ENCODE results near the gene ENDOU.

ENDOU gene

GRCh38 chr12:47747596-47748506 is 22.6 kb upstream of the ENDOU start:
- no peak for TF ChIP-seq PATZ1 (CRISPR knock-in tag; IDR thresholded peaks at IDR 0.05; ENCODE audit: borderline replicate concordance)
- no peak for TF ChIP-seq CSRNP3 (CRISPR knock-in tag; IDR thresholded peaks at IDR 0.05)
- TF ChIP-seq TCF4 (CRISPR knock-in tag; IDR thresholded peaks at IDR 0.05; ENCODE audit: borderline replicate concordance): no peak
- no peak for TF ChIP-seq OSR1 (CRISPR knock-in tag; IDR thresholded peaks at IDR 0.05)
- no peak for TF ChIP-seq RARB (CRISPR knock-in tag; IDR thresholded peaks at IDR 0.05)
- TF ChIP-seq ZNF70 (CRISPR knock-in tag; IDR thresholded peaks at IDR 0.05): no peak
- TF ChIP-seq TSHZ2 (CRISPR knock-in tag; IDR thresholded peaks at IDR 0.05): no peak
- no peak; the same call in 2 of the 3 replicates for ATAC-seq

GRCh38 chr12:47747126-47747525 is 21.8 kb upstream of the ENDOU start:
- no peak for ATAC-seq
- no peak for TF ChIP-seq CREB5 (CRISPR knock-in tag; IDR thresholded peaks at IDR 0.05; ENCODE audit: low read depth)
- no peak for TF ChIP-seq TOX (CRISPR knock-in tag; IDR thresholded peaks at IDR 0.05; ENCODE audit: borderline replicate concordance)
- no peak for TF ChIP-seq ZFP3 (CRISPR knock-in tag; IDR thresholded peaks at IDR 0.05)
- no peak for TF ChIP-seq TCF4 (CRISPR knock-in tag; IDR thresholded peaks at IDR 0.05; ENCODE audit: borderline replicate concordance)
- no peak for TF ChIP-seq CSDC2 (CRISPR knock-in tag; IDR thresholded peaks at IDR 0.05)
- no peak for TF ChIP-seq POU6F1 (CRISPR knock-in tag; IDR thresholded peaks at IDR 0.05; ENCODE audit: borderline replicate concordance, low read depth)
- TF ChIP-seq ESRRG (CRISPR knock-in tag; IDR thresholded peaks at IDR 0.05): no peak
- no peak for TF ChIP-seq ISL1 (CRISPR knock-in tag; IDR thresholded peaks at IDR 0.05)
- no peak for TF ChIP-seq PATZ1 (CRISPR knock-in tag; IDR thresholded peaks at IDR 0.05; ENCODE audit: borderline replicate concordance)
- TF ChIP-seq ZNF70 (CRISPR knock-in tag; IDR thresholded peaks at IDR 0.05): no peak
- no peak for TF ChIP-seq GLIS3 (CRISPR knock-in tag; IDR thresholded peaks at IDR 0.05)
- no peak for TF ChIP-seq ZNF8 (CRISPR knock-in tag; IDR thresholded peaks at IDR 0.05)
- no peak for TF ChIP-seq ZNF565 (CRISPR knock-in tag; conservative IDR thresholded peaks at IDR 0.05; ENCODE audit: low read depth)
- no peak for TF ChIP-seq CSRNP3 (CRISPR knock-in tag; IDR thresholded peaks at IDR 0.05)
- TF ChIP-seq SNAI2 (CRISPR knock-in tag; IDR thresholded peaks at IDR 0.05): no peak

Data from SK-N-SH treated with all-trans-retinoic acid at 6 μM for 48 hours (cell line).